SK-N-MC (cell line): Measurements from ENCODE around the gene PRTN3.

Source experiments
- DNase-seq: peaks from one replicate; pipeline ENCODE4 v3.0.0-alpha.2; 2011; ENCODE audit warnings: low read depth, low spot score
- H3K27ac ChIP-seq: fragments of 200-600 bp; sonication (generic); 2 replicates; pipeline ENCODE4 v1.5.1; 2016; ENCODE audit warnings: mixed run types
- H3K36me3 ChIP-seq: fragments of 200-600 bp; sonication (generic); 2 replicates; pipeline ENCODE4 v1.6.1; 2017; ENCODE audit warnings: antibody characterized with exemption, low read length, mixed read lengths; ENCODE audit not compliant: insufficient read depth
- H3K4me3 ChIP-seq: fragments of 200-600 bp; sonication (generic); 2 replicates; pipeline ENCODE4 v1.5.1; 2016
- H3K9ac ChIP-seq: fragments of 200-600 bp; sonication (generic); 2 replicates; pipeline ENCODE4 v1.8.0; 2017; ENCODE audit warnings: mixed run types, mixed read lengths; ENCODE audit not compliant: insufficient read length
- H3K9me3 ChIP-seq: fragments of 200-600 bp; sonication (generic); 2 replicates; pipeline ENCODE4 v1.6.1; 2017; ENCODE audit warnings: low read depth, mild to moderate bottlenecking, antibody characterized with exemption, low read length, moderate library complexity, mixed read lengths
- EZH2 ChIP-seq: fragments of 200-600 bp; sonication (generic); IDR thresholded peaks from one replicate; pipeline ENCODE4 v1.6.1; 2017; ENCODE audit warnings: antibody characterized with exemption
- FOXP2 ChIP-seq: optimal IDR thresholded peaks from 2 replicates; pipeline ENCODE3; 2011; ENCODE audit warnings: mild to moderate bottlenecking, moderate library complexity; ENCODE audit not compliant: insufficient read depth; ENCODE audit errors: extremely low read length, control extremely low read depth
- POLR2AphosphoS5 ChIP-seq: IDR thresholded peaks from 2 replicates; pipeline ENCODE4 v1.6.1; 2012; ENCODE audit warnings: mild to moderate bottlenecking, low read depth, low read length, borderline replicate concordance

The PRTN3 gene

DNA sequence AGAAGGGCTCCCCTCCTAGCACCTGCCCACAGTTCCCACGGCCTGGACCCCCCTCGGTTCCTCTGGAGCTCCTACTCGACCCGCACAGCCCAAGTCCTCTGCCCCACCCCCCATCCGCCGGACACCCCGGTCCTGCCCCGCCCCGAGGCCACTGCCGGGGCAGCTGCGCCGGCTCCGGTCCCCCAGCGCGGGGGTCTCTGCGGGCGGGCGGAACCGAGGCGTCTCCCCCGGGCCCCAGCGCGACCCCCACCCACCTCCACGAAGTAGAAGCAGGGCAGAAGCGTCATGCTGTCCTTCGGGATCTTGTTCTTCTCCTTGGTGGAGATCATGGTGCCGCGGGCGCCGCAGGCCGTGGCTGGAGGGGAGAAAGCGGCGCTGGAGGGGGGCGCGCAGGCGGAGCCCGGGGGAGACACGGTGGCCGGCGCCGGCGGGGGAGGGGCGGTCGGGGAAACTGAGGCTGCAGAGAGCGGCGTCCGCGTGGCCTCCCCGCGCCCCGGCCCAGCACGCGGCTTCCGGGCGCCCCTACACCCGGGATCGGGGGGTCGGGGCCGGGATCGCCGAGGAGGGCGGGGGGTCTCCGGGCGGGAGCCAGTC, 19.5 kb upstream of the PRTN3 start:
- Histone ChIP-seq H3K9ac (peak overlapping the region; percentile 84), H3K36me3 (no peaks in the 10 kb centered on the region), H3K27ac (no peak overlapping the region), H3K9me3 (no peaks in the 10 kb centered on the region), H3K4me3 (peak overlapping the region; percentile 87)
- no peak for DNase-seq
- TF ChIP-seq POLR2AphosphoS5 = no peak
- TF ChIP-seq EZH2 = no peak
- no peak for TF ChIP-seq FOXP2

DNA sequence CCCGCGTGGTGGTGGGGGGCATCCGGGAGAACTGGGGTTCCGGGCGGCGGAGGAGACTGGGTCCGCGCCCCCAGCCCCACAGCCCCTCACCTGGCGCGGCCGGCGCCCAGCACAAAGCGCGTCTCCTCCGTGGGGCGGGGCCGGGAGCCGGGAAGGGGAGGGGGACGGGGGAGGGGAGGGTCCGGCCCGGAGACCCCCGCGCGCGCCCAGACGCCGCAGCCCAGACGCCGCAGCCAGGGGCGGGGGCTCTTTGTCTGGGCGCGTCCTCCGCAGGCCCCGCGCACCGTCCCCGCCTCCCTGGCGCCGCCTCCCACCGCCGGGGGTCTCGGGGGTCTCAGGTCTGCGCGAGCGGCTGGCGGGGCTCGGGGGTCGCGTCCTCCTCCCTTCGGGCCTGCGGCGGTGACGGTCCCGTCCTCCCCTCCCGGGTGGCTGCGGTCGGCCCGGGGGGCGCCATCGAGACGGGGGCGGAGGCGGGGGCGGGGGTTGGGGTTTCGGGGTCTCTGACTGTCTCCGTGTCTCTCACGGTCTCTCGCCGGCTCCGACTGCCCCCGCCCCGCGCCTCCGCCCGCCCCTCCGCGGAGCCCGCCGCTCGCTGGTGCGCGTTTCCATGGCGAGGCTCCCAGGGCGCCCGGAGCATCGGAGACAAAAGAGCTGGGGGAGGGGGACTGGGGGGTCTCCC, 18.8 kb upstream of the PRTN3 start, which contains the start of gene PLPPR3:
Gene PLPPR3 (minus strand): TSS at position 131 of the 679 bp plus-strand sequence. CDS start 396 bp downstream, outside the sequence.
- peak within 1 kb of the TSS; percentile 84 for H3K9ac ChIP-seq
- TF ChIP-seq FOXP2 = no peak
- TF ChIP-seq EZH2 = no peak
- TF ChIP-seq POLR2AphosphoS5 = no peak
- DNase-seq = no peak
- H3K27ac ChIP-seq = no peak within 1 kb of the TSS
- peak within 1 kb of the TSS; percentile 87 for H3K4me3 ChIP-seq
- H3K36me3 ChIP-seq = no peaks in the 10 kb centered on the region
- H3K9me3 ChIP-seq = no peaks in the 10 kb centered on the region

DNA sequence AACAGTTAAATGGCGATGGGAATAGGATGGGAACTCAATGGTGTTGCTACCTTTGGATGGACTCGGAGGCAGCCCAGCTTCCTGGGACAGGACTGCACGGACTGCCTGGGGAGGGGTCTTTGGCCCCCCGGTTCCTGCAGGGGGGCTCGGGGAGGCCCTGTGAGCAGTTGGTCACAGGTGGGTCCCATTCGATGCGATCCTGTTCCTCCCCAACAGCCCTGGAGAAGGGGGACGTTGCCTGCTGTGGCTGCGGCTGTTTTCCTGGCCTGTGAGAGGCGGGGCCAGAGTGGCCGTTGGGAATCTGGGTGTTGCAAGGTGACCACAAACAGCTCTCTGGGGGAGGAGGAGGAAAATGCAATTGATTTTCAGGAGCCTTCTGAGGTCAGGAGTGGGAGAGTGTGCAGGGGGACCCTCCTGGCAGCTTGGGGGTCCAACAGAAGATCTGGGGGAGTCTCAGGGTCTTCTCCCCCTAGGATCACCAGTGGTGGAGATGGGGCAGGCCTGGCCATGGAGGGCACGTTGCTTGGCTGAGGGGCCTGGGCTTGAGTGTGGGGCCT, 17.2 kb upstream of the PRTN3 start:
- Histone ChIP-seq H3K4me3 (no peak overlapping the region), H3K9ac (no peak overlapping the region), H3K27ac (no peak overlapping the region), H3K36me3 (no peaks in the 10 kb centered on the region), H3K9me3 (no peaks in the 10 kb centered on the region)
- TF ChIP-seq EZH2 = no peak
- no peak for TF ChIP-seq POLR2AphosphoS5
- TF ChIP-seq FOXP2 = no peak
- DNase-seq = no peak

DNA sequence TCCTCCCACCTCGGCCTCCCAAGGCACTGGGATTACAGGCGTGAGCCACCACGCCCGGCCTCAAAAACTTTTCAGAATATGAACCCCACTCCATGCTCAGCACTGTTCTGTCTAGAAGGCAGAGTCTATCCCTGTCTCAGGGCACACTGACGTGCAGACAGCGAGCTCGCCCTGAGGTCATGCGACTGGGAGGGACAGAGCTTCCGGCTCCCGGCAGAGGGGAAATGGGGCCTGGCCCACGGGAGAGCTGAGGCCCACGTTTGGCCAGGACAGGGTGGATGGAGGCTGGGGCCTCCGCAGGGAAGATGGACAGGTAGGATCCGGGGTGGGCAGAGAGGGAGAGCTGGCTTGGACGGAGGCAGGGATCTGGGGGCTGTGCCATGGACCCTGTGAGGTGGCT, 15.9 kb upstream of the PRTN3 start:
- no peak overlapping the region for H3K4me3 ChIP-seq
- H3K9ac ChIP-seq = no peak overlapping the region
- H3K36me3 ChIP-seq = no peaks in the 10 kb centered on the region
- no peaks in the 10 kb centered on the region for H3K9me3 ChIP-seq
- no peak for DNase-seq
- no peak for TF ChIP-seq FOXP2
- TF ChIP-seq EZH2 = no peak
- TF ChIP-seq POLR2AphosphoS5 = no peak
- no peak overlapping the region for H3K27ac ChIP-seq

DNA sequence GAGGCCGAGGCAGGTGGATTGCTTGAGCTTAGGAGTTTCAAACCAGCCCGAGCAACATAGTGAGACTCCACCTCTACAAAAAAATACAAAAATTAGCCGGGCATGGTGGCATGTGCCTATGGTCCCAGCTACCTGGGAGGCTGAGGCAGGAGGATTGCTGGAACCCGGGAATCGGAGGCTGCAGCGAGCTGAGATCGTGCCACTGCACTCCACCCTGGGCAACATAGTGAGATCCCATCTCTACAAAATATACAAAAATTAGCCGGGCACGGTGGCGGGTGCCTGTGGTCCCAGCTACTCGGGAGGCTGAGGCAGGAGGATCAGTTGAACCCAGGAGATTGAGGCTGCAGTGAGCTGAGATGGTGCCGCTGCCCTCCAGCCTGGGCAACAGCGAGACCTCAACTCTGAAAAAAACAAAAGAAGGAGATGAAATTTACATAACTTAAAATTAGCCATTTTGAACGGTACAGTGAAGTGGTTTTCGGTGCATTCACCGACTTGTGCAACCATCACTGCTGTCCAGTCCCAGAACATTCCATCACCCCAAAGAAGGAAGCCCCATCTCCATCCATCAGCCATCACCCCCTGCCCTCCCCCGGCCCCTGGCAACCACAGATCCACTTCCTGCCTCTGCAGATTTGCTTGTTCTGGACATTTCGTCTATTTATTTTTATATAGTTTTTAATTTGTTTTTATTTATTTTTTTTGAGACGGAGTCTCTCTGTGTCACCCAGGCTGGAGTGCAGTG, 14.7 kb upstream of the PRTN3 start:
- H3K9me3 ChIP-seq = no peaks in the 10 kb centered on the region
- H3K36me3 ChIP-seq = no peaks in the 10 kb centered on the region
- TF ChIP-seq FOXP2 (no peak), EZH2 (no peak), POLR2AphosphoS5 (no peak)
- H3K9ac ChIP-seq = no peak overlapping the region
- no peak overlapping the region for H3K27ac ChIP-seq
- no peak overlapping the region for H3K4me3 ChIP-seq
- DNase-seq = no peak

DNA sequence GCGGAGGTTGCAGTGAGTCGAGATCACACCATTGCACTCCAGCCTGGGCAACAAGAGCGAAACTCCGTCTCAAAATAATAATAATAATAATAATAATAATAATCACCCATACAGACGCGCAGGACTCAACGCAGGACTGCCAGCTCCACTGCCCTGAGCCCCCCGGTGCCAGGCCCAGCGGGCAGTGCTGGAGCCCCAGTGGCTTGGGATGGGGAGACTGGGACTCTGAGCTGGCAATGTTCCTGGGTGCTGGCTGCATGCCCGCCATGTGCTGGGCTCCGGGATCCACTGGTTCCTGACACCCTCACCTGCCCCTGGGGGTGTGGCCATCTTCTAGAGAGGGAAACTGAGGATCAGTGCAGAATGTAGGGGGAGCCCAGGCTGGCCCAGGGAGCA, 13.5 kb upstream of the PRTN3 start:
- Histone ChIP-seq H3K27ac (no peak overlapping the region), H3K9me3 (no peaks in the 10 kb centered on the region), H3K4me3 (no peak overlapping the region), H3K36me3 (no peaks in the 10 kb centered on the region), H3K9ac (no peak overlapping the region)
- TF ChIP-seq FOXP2 = no peak
- no peak for TF ChIP-seq EZH2
- no peak for TF ChIP-seq POLR2AphosphoS5
- no peak for DNase-seq

DNA sequence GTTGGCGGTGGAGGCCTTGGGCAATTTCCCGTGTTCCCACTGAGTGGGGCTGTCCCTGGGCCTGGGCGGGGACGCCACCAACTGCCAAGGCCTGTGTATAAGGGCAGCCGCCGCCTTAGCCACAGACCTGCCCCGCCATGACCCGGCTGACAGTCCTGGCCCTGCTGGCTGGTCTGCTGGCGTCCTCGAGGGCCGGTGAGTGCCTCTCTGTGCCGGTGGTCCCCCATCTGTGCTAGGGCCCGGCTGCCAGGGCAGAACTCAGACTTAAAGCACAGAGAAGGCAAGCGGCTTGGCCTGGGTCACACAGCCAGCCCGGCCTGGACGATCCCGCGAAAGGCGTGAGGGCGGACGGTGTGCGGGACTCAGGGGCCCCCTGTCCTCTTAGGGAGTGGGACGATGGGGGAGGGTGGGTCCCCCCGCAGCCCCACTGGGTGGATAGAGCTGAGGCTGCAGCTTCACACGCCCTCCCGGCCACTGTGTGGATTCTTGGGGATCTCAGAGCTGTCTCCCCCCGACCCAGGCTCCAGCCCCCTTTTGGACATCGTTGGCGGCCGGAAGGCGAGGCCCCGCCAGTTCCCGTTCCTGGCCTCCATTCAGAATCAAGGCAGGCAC, 13.0 kb upstream of the PRTN3 start, which contains the start of gene AZU1:
Gene AZU1 (plus strand): TSS at position 128 of the 612 bp plus-strand sequence. CDS start 10 bp downstream, at position 138.
- Histone ChIP-seq H3K36me3 (no peaks in the 10 kb centered on the region), H3K4me3 (no peak within 1 kb of the TSS), H3K9ac (no peak within 1 kb of the TSS), H3K9me3 (no peaks in the 10 kb centered on the region), H3K27ac (no peak within 1 kb of the TSS)
- DNase-seq = no peak
- TF ChIP-seq FOXP2 (no peak), POLR2AphosphoS5 (no peak), EZH2 (no peak)

DNA sequence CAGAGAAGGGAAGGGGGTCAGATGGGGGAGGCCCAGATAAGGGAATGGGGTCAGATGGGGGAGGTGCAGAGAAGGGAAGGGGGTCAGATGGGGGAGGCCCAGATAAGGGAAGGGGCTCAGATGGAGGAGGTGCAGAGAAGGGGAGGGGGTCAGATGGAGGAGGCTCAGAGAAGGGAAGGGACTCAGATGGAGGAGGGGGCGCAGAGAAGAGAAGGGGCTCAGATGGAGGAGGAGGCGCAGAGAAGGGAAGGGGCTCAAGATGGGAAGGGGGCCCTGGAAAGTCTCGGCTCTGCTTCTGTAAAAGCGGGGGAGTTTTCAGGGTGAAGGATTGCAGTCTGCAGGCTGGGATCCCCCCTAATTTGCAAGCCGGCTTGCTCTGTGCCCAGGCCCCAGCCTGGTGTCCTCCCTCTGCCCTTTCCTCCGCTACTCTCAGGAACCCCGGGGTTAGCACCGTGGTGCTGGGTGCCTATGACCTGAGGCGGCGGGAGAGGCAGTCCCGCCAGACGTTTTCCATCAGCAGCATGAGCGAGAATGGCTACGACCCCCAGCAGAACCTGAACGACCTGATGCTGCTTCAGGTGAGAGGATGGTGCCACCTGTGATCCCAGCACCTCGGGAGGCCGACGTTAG, 11.6 kb upstream of the PRTN3 start:
- DNase-seq = no peak
- TF ChIP-seq POLR2AphosphoS5 (no peak), EZH2 (no peak), FOXP2 (no peak)

More for the DNA sequence above, 11.6 kb upstream of the PRTN3 start:
- Histone ChIP-seq H3K4me3 (no peak overlapping the region), H3K27ac (no peak overlapping the region), H3K9me3 (no peaks in the 10 kb centered on the region), H3K9ac (no peak overlapping the region), H3K36me3 (no peaks in the 10 kb centered on the region)
